NCI-H2196 treated with DMSO at 0.1 percent for 48 hours (cell line): ENCODE data around the gene SEPTIN12.

ENCODE experiments used
- DNase-seq: peaks from one replicate; lab custom pipeline; 2025; ENCODE audit not compliant: unreplicated experiment; lab: John Stamatoyannopoulos, UW

Gene SEPTIN12

GRCh38 chr16:4787627-4788482 is at the start of gene SEPTIN12:
SEPTIN12 (minus strand) TSS chr16:4788345; CDS start chr16:4787645, 700 bp downstream.
- no peak for DNase-seq

GRCh38 chr16:4836727-4837126 is 48.6 kb upstream of the SEPTIN12 start:
- DNase-seq: no peak

GRCh38 chr16:4833584-4833983 is 45.4 kb upstream of the SEPTIN12 start:
- DNase-seq: no peak

GRCh38 chr16:4832698-4833343 is 44.7 kb upstream of the SEPTIN12 start:
- DNase-seq: no peak

- DNase-seq: no peak
These were observed 43.5 kb upstream of the SEPTIN12 start for GRCh38 chr16:4831616-4832015.

GRCh38 chr16:4830408-4830807 is 42.3 kb upstream of the SEPTIN12 start:
- DNase-seq: no peak

GRCh38 chr16:4828567-4829321 is 40.6 kb upstream of the SEPTIN12 start:
- no peak for DNase-seq

- no peak for DNase-seq
These were observed 38.8 kb upstream of the SEPTIN12 start for GRCh38 chr16:4826980-4827379.

- no peak for DNase-seq
These were observed 38.4 kb upstream of the SEPTIN12 start for GRCh38 chr16:4826526-4826925.

- no peak for DNase-seq
These were observed 37.1 kb upstream of the SEPTIN12 start for GRCh38 chr16:4825196-4825595.

GRCh38 chr16:4820652-4821051 is 32.5 kb upstream of the SEPTIN12 start:
- no peak for DNase-seq

- no peak for DNase-seq
These were observed 26.5 kb upstream of the SEPTIN12 start for GRCh38 chr16:4814542-4815173.

GRCh38 chr16:4814046-4814445 is 25.9 kb upstream of the SEPTIN12 start:
- DNase-seq: no peak

- DNase-seq: no peak
These were observed 25.3 kb upstream of the SEPTIN12 start for GRCh38 chr16:4813251-4814003.

GRCh38 chr16:4811773-4812172 is 23.6 kb upstream of the SEPTIN12 start:
- no peak for DNase-seq

- no peak for DNase-seq
These were observed 23.1 kb upstream of the SEPTIN12 start for GRCh38 chr16:4811242-4811641.

GRCh38 chr16:4806280-4806679 is 18.1 kb upstream of the SEPTIN12 start:
- no peak for DNase-seq

- DNase-seq: no peak
These were observed 17.1 kb upstream of the SEPTIN12 start for GRCh38 chr16:4805231-4805630.

- DNase-seq: no peak
These were observed 16.0 kb upstream of the SEPTIN12 start for GRCh38 chr16:4803898-4804762.
